Transverse colon (tissue), 4 donors: ENCODE data around the gene UBTFL1.

Source experiments
- EP300 ChIP-seq: sonication (generic); formaldehyde crosslinking; IDR thresholded peaks from one replicate; pipeline ENCODE4 v1.6.1; 2017; ENCODE audit warnings: antibody characterized with exemption, low read depth
- POLR2AphosphoS5 ChIP-seq, 3 donors: sonication (generic); formaldehyde crosslinking; IDR thresholded peaks; one replicate each; pipeline ENCODE4 v1.6.1; 2016; ENCODE audit warnings: antibody characterized with exemption in 3 of 3
- TF ChIP-seq, protein P1 (sequence below), 5 experiments: fragments of 200-600 bp in 3 of 5; fragments of 450-650 bp in 2 of 5; sonication (generic) in 3 of 5; IDR thresholded peaks; 1 replicate in 2 of 5; 2 replicates in 3 of 5; pipeline ENCODE4 v1.5.1; 2016 to 2017; ENCODE audit warnings: antibody characterized with exemption in 5 of 5, inconsistent platforms in 3 of 5, mild to moderate bottlenecking in 2 of 5, moderate library complexity in 1 of 5

GRCh38 chr11:90135016-90135415 is 49.3 kb downstream of the UBTFL1 start:
- TF ChIP-seq, protein P1, sequence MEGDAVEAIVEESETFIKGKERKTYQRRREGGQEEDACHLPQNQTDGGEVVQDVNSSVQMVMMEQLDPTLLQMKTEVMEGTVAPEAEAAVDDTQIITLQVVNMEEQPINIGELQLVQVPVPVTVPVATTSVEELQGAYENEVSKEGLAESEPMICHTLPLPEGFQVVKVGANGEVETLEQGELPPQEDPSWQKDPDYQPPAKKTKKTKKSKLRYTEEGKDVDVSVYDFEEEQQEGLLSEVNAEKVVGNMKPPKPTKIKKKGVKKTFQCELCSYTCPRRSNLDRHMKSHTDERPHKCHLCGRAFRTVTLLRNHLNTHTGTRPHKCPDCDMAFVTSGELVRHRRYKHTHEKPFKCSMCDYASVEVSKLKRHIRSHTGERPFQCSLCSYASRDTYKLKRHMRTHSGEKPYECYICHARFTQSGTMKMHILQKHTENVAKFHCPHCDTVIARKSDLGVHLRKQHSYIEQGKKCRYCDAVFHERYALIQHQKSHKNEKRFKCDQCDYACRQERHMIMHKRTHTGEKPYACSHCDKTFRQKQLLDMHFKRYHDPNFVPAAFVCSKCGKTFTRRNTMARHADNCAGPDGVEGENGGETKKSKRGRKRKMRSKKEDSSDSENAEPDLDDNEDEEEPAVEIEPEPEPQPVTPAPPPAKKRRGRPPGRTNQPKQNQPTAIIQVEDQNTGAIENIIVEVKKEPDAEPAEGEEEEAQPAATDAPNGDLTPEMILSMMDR (IDR thresholded peaks at IDR 0.05) = no peak
- no peak for TF ChIP-seq POLR2AphosphoS5 (IDR thresholded peaks at IDR 0.05)
- no peak for TF ChIP-seq EP300
